LNCAP (cell line): Measurements from ENCODE around the gene FBXW7.

Experiments
- TF ChIP-seq, protein P1 (sequence below): fragments of 450-650 bp; IDR thresholded peaks from 2 replicates; pipeline ENCODE4 v1.5.1; 2017; ENCODE audit warnings: mild to moderate bottlenecking

The FBXW7 gene

DNA sequence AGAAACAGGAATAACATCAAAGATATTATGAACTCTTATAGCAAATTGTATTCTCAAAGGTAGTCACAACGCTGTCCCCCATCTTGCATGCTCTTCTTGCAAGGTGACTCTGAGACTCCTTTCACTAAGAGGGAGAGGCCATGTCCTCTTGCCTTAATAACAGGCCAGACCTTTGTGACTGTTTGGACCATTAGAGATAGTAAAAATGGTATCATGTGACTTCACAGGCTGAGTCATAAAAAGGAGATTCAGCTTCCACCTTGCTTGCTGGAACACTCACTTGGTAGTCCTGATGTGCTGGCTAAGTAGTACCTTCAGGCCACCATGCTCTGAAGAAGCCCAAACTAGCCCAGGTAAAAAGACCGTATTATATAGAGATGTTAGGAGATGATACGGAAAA lies 143.8 kb downstream of the FBXW7 start:
- TF ChIP-seq, protein P1, sequence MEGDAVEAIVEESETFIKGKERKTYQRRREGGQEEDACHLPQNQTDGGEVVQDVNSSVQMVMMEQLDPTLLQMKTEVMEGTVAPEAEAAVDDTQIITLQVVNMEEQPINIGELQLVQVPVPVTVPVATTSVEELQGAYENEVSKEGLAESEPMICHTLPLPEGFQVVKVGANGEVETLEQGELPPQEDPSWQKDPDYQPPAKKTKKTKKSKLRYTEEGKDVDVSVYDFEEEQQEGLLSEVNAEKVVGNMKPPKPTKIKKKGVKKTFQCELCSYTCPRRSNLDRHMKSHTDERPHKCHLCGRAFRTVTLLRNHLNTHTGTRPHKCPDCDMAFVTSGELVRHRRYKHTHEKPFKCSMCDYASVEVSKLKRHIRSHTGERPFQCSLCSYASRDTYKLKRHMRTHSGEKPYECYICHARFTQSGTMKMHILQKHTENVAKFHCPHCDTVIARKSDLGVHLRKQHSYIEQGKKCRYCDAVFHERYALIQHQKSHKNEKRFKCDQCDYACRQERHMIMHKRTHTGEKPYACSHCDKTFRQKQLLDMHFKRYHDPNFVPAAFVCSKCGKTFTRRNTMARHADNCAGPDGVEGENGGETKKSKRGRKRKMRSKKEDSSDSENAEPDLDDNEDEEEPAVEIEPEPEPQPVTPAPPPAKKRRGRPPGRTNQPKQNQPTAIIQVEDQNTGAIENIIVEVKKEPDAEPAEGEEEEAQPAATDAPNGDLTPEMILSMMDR, result no peak

GRCh38 chr4:152390216-152390615 lies 145.7 kb downstream of the FBXW7 start:
- TF ChIP-seq, protein P1, result no peak

DNA sequence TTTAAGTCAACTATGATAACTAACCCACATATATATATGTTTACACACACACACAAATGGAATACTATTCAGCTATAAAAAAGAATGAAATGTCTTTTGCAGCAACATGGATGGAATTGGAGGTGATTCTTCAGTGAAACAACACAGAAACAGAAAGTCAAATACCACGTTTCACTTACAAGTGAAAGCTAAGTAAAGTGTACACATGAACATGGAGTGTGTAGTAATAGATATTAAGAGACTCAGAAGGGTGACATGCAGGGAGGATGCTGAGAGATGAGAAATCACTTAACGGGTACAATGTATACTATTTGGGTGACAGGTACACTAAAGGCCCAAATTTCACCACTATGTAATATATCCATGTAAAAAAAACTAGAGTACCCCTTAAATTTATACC lies 146.5 kb downstream of the FBXW7 start:
- TF ChIP-seq, protein P1, result no peak

GRCh38 chr4:152385551-152385950 lies 150.3 kb downstream of the FBXW7 start:
- TF ChIP-seq, protein P1, result peak; percentile 78

GRCh38 chr4:152382057-152382785 lies 153.7 kb downstream of the FBXW7 start:
- TF ChIP-seq, protein P1, result no peak

DNA sequence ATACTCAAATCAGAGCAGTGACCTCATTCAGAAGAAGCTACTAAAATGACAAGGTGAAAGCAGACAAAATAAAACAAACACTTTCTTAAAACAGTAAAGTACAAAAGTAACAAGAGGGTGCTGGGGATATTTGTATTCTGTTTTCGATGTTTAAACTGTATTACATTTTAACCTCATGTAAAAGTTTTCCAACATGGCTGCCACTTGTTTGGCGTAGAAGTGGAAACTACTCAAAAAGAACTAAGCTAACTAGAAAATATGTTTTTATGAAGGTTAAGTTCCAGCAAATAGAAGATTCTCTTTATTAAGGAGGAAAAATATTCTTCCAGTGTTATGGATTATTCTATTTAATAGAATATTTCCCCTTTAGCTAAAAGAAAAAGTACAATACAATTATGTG lies 155.0 kb downstream of the FBXW7 start:
- TF ChIP-seq, protein P1, result no peak

- TF ChIP-seq, protein P1, result no peak
Measured at GRCh38 chr4:152380185-152380584, 155.7 kb downstream of the FBXW7 start.
